Smooth muscle cell (in vitro differentiated cells): ENCODE measurements around the gene SLC43A1. TPM values are rescaled to one million over a fixed set of nuclear protein-coding genes. Genes with fewer than 3 reads are reported as not detected.

ENCODE experiments used
- DNase-seq: peaks from one replicate; lab custom pipeline; 2025; ENCODE audit not compliant: unreplicated experiment; lab: John Stamatoyannopoulos, UW
- H2AFZ ChIP-seq: fragments of 200-600 bp; sonication (generic); 2 replicates; pipeline ENCODE4 v1.6.0; 2016; ENCODE audit warnings: antibody characterized with exemption, low read depth, mild to moderate bottlenecking
- H3F3A ChIP-seq: fragments of 200-600 bp; sonication (generic); 2 replicates; pipeline ENCODE4 v1.6.0; 2017; ENCODE audit warnings: antibody characterized with exemption, low read depth
- H3K27ac ChIP-seq: fragments of 200-600 bp; sonication (generic); 2 replicates; pipeline ENCODE4 v1.5.1; 2016; ENCODE audit warnings: low read depth, mild to moderate bottlenecking
- H3K27me3 ChIP-seq: fragments of 200-600 bp; sonication (generic); 2 replicates; pipeline ENCODE4 v1.6.1; 2016; ENCODE audit warnings: low read depth, mild to moderate bottlenecking
- H3K36me3 ChIP-seq: fragments of 200-600 bp; sonication (generic); 2 replicates; pipeline ENCODE4 v1.5.1; 2016; ENCODE audit warnings: low read depth
- H3K4me1 ChIP-seq: fragments of 200-600 bp; sonication (generic); 2 replicates; pipeline ENCODE4 v1.5.1; 2016; ENCODE audit warnings: low read depth
- H3K4me2 ChIP-seq: fragments of 200-600 bp; sonication (generic); 2 replicates; pipeline ENCODE4 v1.6.0; 2016; ENCODE audit warnings: mild to moderate bottlenecking
- H3K4me3 ChIP-seq: fragments of 200-600 bp; sonication (generic); 2 replicates; pipeline ENCODE4 v1.5.1; 2016; ENCODE audit warnings: mild to moderate bottlenecking
- H3K79me2 ChIP-seq: fragments of 200-600 bp; sonication (generic); 2 replicates; pipeline ENCODE4 v1.6.0; 2016; ENCODE audit warnings: low read depth, mild to moderate bottlenecking
- H3K9ac ChIP-seq: fragments of 200-600 bp; sonication (generic); 2 replicates; pipeline ENCODE4 v1.6.0; 2016; ENCODE audit warnings: low read depth
- H3K9me3 ChIP-seq: fragments of 200-600 bp; sonication (generic); replicated peaks from 2 replicates; pipeline ENCODE4 v1.5.1; 2016; ENCODE audit warnings: low read depth
- H4K20me1 ChIP-seq: fragments of 200-600 bp; sonication (generic); 2 replicates; pipeline ENCODE4 v1.6.0; 2016; ENCODE audit warnings: low read depth
- CTCF ChIP-seq: fragments of 200-600 bp; sonication (generic); IDR thresholded peaks from 2 replicates; pipeline ENCODE4 v1.5.1; 2017; ENCODE audit warnings: borderline replicate concordance, mild to moderate bottlenecking, antibody characterized with exemption; ENCODE audit not compliant: insufficient read depth, poor library complexity, severe bottlenecking
- WGBS: methylation state at CpG from one replicate; pipeline ENCODE4 v1.1.7; 2016; ENCODE audit warnings: low lambda C conversion rate; 5-methylcytosine and 5-hydroxymethylcytosine counted together
- polyA plus RNA-seq: library from polyadenylated mRNA; unstranded; fragments of >200 nt; fragmentation: Nextera tagmentation; extraction: Ambion mirVana; gene quantifications from 2 replicates; pipeline ENCODE4 v1.2.1, GENCODE V29; 2016
- small RNA-seq: library from RNA; depleted of rRNA; stranded (forward); fragments of <200 nt; gene quantifications from one replicate; pipeline ENCODE3, GENCODE V24; 2014
- total RNA-seq: library from RNA; depleted of rRNA; stranded (reverse); fragments of >200 nt; gene quantifications from 2 replicates; pipeline ENCODE4 v1.2.3, GENCODE V29; 2014

Gene SLC43A1
- total and polyA plus RNA-seq, 2 experiments from 2014 or later, result 1.3 to 7.3 TPM

- 92% methylated on average over 12 of the region's 12 CpGs for WGBS
- Histone ChIP-seq H2AFZ (no peak overlapping the region), H3K79me2 (no peaks in the 10 kb centered on the region), H3F3A (peaks cover 10% of the 10 kb centered on the region), H3K27me3 (no peaks in the 10 kb centered on the region), H3K4me3 (no peak overlapping the region), H3K4me2 (no peak overlapping the region), H3K9ac (no peak overlapping the region), H3K27ac (no peak overlapping the region), H4K20me1 (no peaks in the 10 kb centered on the region), H3K9me3 (no peaks in the 10 kb centered on the region), H3K36me3 (no peaks in the 10 kb centered on the region), H3K4me1 (peaks cover 4% of the 10 kb centered on the region)
- TF ChIP-seq CTCF, result no peak
- no peak for DNase-seq
Measured at GRCh38 chr11:57438345-57439285, 76.9 kb downstream of the SLC43A1 start.

GRCh38 chr11:57436031-57436430 is 79.5 kb downstream of the SLC43A1 start:
- WGBS, result 66% methylated on average over 7 of the region's 7 CpGs

GRCh38 chr11:57434640-57435546 is 80.6 kb downstream of the SLC43A1 start:
- H3K27me3 ChIP-seq, result no peaks in the 10 kb centered on the region
- peaks cover 17% of the 10 kb centered on the region for H3K4me1 ChIP-seq
- H3K79me2 ChIP-seq, result no peaks in the 10 kb centered on the region
- H3K9ac ChIP-seq, result no peak overlapping the region
- no peak overlapping the region for H2AFZ ChIP-seq
- H3F3A ChIP-seq, result peaks cover 17% of the 10 kb centered on the region
- no peak for DNase-seq
- H3K27ac ChIP-seq, result peak overlapping the region; percentile 33
- H3K36me3 ChIP-seq, result no peaks in the 10 kb centered on the region
- WGBS, result 72% methylated on average over 15 of the region's 15 CpGs
- no peaks in the 10 kb centered on the region for H3K9me3 ChIP-seq
- TF ChIP-seq CTCF, result no peak
- H3K4me2 ChIP-seq, result peak overlapping the region; percentile 54
- H3K4me3 ChIP-seq, result no peak overlapping the region
- H4K20me1 ChIP-seq, result no peaks in the 10 kb centered on the region

More at GRCh38 chr11:57436031-57436430, 79.5 kb downstream of the SLC43A1 start:
- no peaks in the 10 kb centered on the region for H3K27me3 ChIP-seq
- H3K4me3 ChIP-seq, result no peak overlapping the region
- no peaks in the 10 kb centered on the region for H3K79me2 ChIP-seq
- peaks cover 17% of the 10 kb centered on the region for H3F3A ChIP-seq
- H4K20me1 ChIP-seq, result no peaks in the 10 kb centered on the region
- DNase-seq, result no peak
- no peak overlapping the region for H3K9ac ChIP-seq
- no peak overlapping the region for H2AFZ ChIP-seq
- no peaks in the 10 kb centered on the region for H3K36me3 ChIP-seq
- no peak overlapping the region for H3K4me2 ChIP-seq
- H3K9me3 ChIP-seq, result no peaks in the 10 kb centered on the region
- TF ChIP-seq CTCF, result no peak
- H3K27ac ChIP-seq, result no peak overlapping the region
- peaks cover 17% of the 10 kb centered on the region for H3K4me1 ChIP-seq

Small RNA genes lying within 50 kb of the gene (small RNA-seq; reads per million reads assigned to genes)
- gene RN7SL605P, result not detected
- not detected for gene RNA5SP341

Other genes starting within 250 kb of the SLC43A1 start
- gene TNKS1BP1, start 190.8 kb downstream of the SLC43A1 start, total RNA-seq, result 39.0 and 46.3 TPM in 2 replicates
- 86.3 and 118 TPM in 2 replicates for gene TNKS1BP1, start 190.8 kb downstream of the SLC43A1 start, polyA plus RNA-seq
- gene SSRP1, start 179.8 kb downstream of the SLC43A1 start, total RNA-seq, result 57.6 and 64.9 TPM in 2 replicates
- 46.0 and 53.2 TPM in 2 replicates for gene SSRP1, start 179.8 kb downstream of the SLC43A1 start, polyA plus RNA-seq
- not detected in 2 replicates for gene P2RX3, start 177.3 kb downstream of the SLC43A1 start, total RNA-seq
- 0.19 TPM in 1 of 2 replicates, not detected in the other for gene P2RX3, start 177.3 kb downstream of the SLC43A1 start, polyA plus RNA-seq
- gene PRG3, start 134.6 kb downstream of the SLC43A1 start, total RNA-seq, result not detected in 2 replicates
- gene PRG3, start 134.6 kb downstream of the SLC43A1 start, polyA plus RNA-seq, result not detected in 2 replicates
- gene PRG2, start 125.1 kb downstream of the SLC43A1 start, total RNA-seq, result not detected in 2 replicates
- gene PRG2, start 125.1 kb downstream of the SLC43A1 start, polyA plus RNA-seq, result not detected in 2 replicates
- gene SLC43A3, start 88.6 kb downstream of the SLC43A1 start, total RNA-seq, result 8.0 and 9.3 TPM in 2 replicates
- gene SLC43A3, start 88.6 kb downstream of the SLC43A1 start, polyA plus RNA-seq, result 12.8 and 13.5 TPM in 2 replicates
- 0.18 TPM in 1 of 2 replicates, not detected in the other for gene RTN4RL2, start 55.2 kb downstream of the SLC43A1 start, total RNA-seq
- 0.34 and 0.76 TPM in 2 replicates for gene RTN4RL2, start 55.2 kb downstream of the SLC43A1 start, polyA plus RNA-seq
- gene TIMM10, start 15.1 kb upstream of the SLC43A1 start, total RNA-seq, result 31.1 and 34.2 TPM in 2 replicates
- gene TIMM10, start 15.1 kb upstream of the SLC43A1 start, polyA plus RNA-seq, result 108 and 110 TPM in 2 replicates
- gene SMTNL1, start 21.9 kb upstream of the SLC43A1 start, total RNA-seq, result not detected in 2 replicates
- not detected in 2 replicates for gene SMTNL1, start 21.9 kb upstream of the SLC43A1 start, polyA plus RNA-seq
- gene UBE2L6, start 52.0 kb upstream of the SLC43A1 start, total RNA-seq, result 14.4 and 15.1 TPM in 2 replicates
- 28.2 and 28.8 TPM in 2 replicates for gene UBE2L6, start 52.0 kb upstream of the SLC43A1 start, polyA plus RNA-seq
- 31.0 and 47.8 TPM in 2 replicates for gene SERPING1, start 82.0 kb upstream of the SLC43A1 start, total RNA-seq
- 80.3 and 95.8 TPM in 2 replicates for gene SERPING1, start 82.0 kb upstream of the SLC43A1 start, polyA plus RNA-seq
- gene YPEL4, start 134.2 kb upstream of the SLC43A1 start, total RNA-seq, result 0.18 and 2.5 TPM in 2 replicates
- gene YPEL4, start 134.2 kb upstream of the SLC43A1 start, polyA plus RNA-seq, result 2.0 and 2.9 TPM in 2 replicates
- 18.3 and 23.0 TPM in 2 replicates for gene CLP1, start 142.1 kb upstream of the SLC43A1 start, total RNA-seq
- gene CLP1, start 142.1 kb upstream of the SLC43A1 start, polyA plus RNA-seq, result 18.0 and 19.7 TPM in 2 replicates
- gene ZDHHC5, start 152.4 kb upstream of the SLC43A1 start, total RNA-seq, result 37.2 and 38.0 TPM in 2 replicates
- 33.2 and 34.5 TPM in 2 replicates for gene ZDHHC5, start 152.4 kb upstream of the SLC43A1 start, polyA plus RNA-seq
- 25.3 and 36.9 TPM in 2 replicates for gene MED19, start 196.5 kb upstream of the SLC43A1 start, total RNA-seq
- 37.9 and 43.8 TPM in 2 replicates for gene MED19, start 196.5 kb upstream of the SLC43A1 start, polyA plus RNA-seq
- gene TMX2, start 196.9 kb upstream of the SLC43A1 start, total RNA-seq, result 75.4 and 82.6 TPM in 2 replicates
- 86.6 and 87.0 TPM in 2 replicates for gene TMX2, start 196.9 kb upstream of the SLC43A1 start, polyA plus RNA-seq
- 120 and 131 TPM in 2 replicates for gene SELENOH, start 225.8 kb upstream of the SLC43A1 start, total RNA-seq
- gene SELENOH, start 225.8 kb upstream of the SLC43A1 start, polyA plus RNA-seq, result 141 and 143 TPM in 2 replicates
- gene BTBD18, start 236.1 kb upstream of the SLC43A1 start, total RNA-seq, result not detected in 2 replicates
- gene BTBD18, start 236.1 kb upstream of the SLC43A1 start, polyA plus RNA-seq, result 0.22 and 0.50 TPM in 2 replicates
- 135 and 156 TPM in 2 replicates for gene CTNND1, start 246.1 kb upstream of the SLC43A1 start, total RNA-seq
- 66.0 and 74.8 TPM in 2 replicates for gene CTNND1, start 246.1 kb upstream of the SLC43A1 start, polyA plus RNA-seq